GM18498 (cell line): ENCODE data around the gene PCGF3.
"Not testable (repeated sequence)": the region's sequence is repeated elsewhere in the genome, so short reads cannot be mapped to it uniquely, and the experiment has no call there.

Source experiments
- ATAC-seq: cut with Tn5 transposase; IDR thresholded peaks from one replicate; pipeline ENCODE4 v1.9.1; 2021; ENCODE audit warnings: mild to moderate bottlenecking, moderate library complexity; ENCODE audit not compliant: unreplicated experiment

The PCGF3 gene

DNA sequence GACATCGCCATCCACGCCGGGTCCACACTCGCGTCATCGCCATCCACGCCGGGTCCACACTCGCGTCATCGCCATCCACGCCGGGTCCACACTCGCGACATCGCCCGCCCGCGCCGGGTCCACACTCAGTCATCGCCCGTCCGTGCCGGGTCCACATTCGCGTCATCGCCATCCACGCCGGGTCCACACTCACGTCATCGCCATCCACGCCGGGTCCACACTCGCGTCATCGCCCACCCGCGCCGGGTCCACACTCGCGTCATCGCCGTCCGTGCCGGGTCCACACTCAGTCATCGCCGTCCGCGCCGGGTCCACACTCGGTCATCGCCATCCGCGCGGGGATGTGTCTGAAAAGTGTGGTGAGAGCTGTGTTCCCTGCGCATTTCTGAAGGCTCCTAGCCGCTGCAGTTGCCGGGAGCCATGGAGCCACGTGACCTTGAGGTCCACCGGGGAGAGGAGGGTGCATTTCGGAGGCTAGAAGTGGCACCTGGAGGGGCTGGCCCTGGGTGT, 17.3 kb downstream of the PCGF3 start:
- no peak for ATAC-seq

DNA sequence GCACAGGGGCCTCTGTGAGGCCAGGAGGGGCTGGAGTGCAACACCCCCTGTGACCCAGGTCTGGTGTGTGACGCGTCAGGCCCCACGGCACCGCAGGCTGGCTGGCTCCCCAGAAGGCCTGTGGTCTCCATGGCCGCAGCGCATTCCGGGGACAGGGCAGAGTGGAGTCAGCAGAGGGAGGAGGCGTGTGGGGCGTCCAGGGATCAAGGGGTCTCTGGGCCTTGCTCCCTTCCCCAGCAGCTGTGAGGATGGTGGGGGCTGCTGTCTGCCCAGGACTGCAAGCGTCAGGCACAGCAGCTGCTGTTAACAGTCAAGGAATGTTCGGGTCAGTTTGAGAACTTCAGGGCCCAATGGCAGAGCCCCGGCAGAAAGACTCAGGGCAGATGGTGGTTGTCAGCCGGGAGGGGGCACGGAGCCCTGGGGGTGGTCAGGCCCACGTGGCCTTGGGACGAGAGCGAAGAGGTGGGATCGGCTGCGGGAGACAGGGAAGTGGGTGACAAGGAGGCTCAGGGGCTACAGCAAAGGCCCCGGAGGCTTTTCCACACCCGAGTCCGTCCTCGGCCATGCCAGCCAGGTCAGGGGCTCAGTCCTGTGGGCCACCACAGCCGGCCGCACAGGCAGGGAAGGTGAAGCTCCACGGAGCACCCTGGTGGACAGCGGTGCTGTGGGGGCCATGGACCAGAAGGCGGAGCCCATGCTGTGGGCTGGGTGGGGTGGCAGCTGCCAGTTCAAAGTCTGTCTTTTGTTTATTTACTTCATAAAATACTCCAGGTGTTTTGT, 18.3 kb downstream of the PCGF3 start:
- no peak for ATAC-seq

DNA sequence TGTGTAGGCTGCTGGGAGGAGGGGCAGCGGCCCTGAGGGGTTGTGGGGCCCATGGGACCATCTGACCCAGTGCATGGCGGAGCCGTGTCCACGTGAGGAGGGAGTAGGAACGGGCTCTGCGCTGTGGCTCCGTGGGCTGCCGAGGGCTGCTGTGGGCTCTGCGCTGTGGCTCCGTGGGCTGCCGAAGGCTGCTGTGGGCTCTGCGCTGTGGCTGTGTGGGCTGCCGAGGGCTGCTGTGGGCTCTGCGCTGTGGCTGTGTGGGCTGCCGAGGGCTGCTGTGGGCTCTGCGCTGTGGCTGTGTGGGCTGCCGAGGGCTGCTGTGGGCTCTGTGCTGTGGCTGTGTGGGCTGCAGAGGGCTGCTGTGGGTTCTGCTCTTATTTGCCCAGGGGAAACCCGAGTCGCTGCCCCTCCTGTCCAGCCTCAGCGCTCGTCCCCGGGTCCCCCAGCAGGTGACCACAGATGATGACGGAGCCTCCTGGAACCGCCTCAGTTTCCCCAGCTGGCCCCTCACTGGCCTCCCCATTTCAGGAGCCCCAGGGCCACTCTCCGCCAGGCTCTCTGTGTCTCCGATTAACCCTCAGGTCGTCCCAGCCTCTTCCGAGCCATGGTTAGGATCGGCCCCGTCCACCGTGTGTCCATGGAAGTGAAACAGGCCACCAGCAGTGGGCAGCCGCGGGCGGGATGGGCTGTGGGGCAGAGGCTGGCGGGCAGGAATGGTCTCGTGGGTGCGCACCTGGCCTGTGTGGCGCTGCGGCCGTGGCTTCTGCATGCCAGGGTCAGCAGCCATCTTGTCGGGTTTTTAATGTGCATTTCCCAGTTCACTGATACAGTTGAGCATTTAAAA, 20.0 kb downstream of the PCGF3 start:
- no peak for ATAC-seq

DNA sequence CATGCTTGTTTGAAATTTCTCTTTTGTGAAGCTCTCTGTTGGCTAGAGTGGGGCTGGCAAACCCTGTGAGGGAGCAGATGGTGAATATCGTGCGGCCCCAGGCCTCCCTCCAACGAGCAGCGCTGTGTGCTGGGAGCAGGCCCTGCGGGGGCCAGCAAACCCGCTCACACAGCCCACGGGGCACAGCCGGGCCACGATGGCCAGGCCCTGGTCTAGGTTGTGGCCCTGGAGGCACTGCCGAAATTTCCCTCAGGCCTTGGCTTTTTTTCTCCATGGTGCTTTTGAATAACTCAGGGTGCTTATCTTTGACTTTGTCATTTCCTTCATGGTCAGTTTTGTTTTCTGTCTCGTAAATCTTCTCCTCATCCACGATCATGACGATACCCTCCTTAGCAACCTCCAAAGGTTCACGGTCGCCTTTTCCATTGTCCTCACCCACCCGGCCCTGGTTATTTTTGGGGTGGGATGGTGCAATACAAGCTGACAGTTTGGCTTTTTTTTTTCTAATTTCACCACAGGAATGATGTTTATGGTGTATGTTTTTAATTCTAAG, 20.7 kb downstream of the PCGF3 start:
- no peak for ATAC-seq

DNA sequence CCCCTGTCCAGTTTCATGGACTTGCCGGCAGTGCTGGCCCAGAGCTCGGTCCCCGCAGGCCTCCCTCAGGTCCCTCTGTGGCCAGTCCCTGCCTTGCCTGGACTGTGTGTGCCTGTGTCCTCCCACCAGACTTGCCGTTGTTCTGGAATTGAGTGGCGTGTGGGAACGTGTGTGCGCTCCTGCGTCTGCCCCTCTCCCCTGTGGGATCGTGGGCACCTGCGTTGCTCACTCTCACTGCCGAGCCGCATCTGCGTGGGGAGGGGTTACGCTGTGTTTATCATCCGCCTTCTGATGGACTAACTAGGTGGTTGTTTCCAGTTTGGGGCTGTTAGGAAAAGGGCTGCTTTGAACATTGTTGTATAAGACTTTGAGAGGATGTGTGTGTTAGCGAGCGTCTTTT, 21.2 kb downstream of the PCGF3 start:
- ATAC-seq: no peak

DNA sequence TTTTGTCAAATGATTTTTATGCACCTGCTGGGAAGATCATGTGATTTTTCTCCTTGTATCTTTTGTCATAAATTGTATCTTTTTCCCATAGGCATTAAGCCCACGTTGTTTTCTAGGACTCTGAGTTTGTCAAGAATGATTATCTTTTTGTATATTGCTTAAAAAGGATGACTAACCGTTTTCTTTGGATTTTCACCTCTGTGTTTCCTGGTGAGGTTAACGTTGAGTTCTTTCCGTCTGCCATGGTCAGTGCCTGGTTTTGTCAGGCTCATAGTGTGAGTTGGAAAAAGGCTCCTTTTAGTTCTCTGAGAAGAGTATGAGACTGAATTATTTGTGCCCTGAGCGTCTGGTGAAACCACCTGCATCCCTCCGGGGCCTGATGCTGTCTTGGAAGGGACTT, 21.9 kb downstream of the PCGF3 start:
- no peak for ATAC-seq

DNA sequence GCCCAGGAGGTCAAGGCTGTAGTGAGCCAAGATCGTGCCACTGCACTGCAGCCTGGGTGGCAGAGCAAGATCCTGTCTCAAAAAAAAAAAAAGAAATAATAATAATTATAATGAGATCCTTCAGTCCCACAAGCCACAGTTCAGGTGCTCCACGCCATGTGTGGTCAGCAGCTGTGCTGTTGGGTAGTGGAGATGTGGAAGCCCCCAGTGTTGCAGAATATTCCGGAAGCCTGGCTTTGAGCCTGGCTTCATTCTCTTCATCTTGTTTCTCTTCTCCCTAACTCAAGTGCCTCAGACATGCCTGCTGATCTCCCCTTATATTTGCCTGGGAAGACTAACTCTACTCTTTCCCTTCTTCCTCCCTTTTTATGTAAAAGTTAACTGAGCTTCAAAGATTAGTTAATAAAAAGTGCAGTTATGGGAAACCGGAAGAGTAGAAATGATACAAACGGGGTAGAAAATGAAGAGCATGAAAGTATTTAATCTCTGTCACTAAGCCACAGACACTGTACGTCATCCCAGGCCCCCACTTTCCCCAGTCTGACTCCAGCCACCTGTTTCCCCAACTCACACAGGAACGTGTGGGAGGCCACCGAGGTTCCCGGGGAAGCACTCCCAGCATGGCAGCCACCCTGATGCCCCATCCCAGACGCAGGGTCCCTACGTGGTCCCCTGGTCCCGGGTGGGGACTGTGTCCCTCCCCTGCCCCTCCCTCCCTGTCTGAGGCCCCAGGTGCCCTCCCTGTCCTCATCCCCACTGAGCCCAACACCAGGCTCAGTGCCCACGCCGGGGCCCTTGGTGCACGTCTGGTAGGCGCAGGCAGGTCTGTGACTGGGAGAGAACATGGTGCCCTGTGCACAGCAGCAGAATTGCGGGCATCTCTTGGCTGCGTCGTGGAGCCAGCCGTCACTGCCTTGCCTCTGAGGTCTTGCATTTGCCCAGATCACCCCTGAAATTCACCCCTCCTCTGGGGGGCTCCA, 24.0 kb downstream of the PCGF3 start:
- no peak for ATAC-seq

DNA sequence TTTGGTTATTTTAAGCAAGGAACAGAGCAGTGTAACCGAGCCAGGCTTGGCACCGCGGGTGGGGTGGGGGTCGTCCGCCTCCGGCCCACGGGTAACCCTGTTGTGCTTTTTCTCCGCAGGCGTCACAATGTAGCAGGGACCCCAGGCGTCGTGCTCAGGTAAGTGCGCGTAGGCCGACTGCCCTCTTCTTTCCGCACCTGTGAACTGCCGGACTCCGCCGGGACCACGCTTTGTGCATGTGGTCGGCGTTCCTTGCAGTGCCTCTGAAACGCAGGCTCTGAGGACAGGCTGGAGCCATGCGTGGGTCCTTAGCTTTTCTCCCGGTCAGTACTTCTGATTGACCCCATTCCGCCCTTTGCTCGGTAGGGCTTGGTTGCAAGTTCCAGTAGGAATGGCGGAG, 24.9 kb downstream of the PCGF3 start:
- ATAC-seq: no peak

DNA sequence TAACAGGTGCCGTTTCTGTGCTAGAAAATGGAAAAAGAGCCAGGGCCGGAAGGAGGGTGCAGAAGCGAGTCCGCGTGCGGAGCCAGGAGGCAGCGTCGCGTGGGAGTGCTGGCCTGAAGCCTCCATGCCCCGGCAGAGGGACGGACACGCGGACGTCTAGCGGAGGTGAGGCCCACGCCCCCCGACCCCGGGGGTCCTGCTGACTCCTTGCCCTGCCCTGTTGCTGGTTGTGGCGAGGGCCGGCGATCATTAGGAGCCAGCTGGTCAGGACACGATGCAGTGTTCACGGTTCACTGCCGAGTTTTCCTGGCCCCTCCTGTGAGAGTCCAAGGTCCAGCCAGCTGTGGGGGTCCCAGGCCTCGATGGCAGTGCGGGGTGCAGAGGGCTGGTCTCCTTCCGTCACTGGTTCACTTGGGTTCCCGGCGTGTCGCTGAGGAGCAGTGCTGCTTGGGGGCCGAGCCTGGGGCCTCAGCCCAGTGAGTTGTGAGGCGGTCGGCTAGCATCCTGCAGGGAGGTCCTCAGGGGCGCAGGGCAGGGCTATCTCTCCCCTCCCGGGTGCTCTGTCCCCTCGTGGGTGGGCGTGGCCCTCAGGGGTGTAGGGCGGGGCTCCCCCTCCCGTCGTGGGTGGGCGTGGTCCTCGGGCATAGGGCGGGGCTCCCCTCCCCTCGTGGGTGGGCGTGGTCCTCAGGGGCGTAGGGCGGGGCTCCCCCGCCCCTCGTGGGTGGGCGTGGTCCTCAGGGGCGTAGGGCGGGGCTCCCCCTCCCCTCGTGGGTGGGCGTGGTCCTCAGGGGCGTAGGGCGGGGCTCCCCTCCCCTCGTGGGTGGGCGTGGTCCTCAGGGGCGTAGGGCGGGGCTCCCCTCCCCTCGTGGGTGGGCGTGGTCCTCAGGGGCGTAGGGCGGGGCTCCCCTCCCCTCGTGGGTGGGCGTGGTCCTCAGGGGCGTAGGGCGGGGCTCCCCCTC, 25.6 kb downstream of the PCGF3 start:
- ATAC-seq: not testable (repeated sequence)

DNA sequence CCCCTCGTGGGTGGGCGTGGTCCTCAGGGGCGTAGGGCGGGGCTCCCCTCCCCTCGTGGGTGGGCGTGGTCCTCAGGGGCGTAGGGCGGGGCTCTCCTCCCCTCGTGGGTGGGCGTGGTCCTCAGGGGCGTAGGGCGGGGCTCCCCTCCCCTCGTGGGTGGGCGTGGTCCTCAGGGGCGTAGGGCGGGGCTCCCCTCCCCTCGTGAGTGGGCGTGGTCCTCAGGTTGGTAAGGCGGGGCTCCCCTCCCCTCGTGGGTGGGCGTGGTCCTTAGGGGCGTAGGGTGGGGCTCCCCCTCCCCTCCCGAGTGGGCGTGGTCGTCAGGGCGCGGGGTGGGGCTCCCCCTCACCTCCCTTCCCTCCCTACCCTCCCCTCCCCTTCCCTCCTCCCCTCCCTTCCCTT, 26.3 kb downstream of the PCGF3 start:
- ATAC-seq: not testable (repeated sequence)

DNA sequence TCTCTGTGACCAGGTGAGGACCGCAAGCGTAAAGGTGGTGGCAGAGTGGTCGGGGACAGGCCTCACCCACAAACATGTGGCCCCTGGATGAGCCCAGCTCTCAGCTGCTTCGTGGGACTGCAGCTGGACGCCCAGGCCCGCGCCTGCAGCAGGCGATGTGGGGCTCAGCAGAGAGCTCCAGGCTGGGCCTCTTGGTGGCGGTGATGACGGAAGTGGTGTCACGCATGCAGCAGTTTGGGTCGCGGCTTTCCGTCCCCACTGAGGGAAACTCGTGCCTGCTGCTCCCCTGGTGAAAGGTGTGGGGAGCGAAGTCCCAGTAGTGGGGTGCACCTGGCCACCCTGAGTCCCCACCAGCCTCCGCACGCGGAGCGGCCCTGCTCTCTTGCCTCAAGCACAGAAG, 26.9 kb downstream of the PCGF3 start:
- ATAC-seq: no peak

DNA sequence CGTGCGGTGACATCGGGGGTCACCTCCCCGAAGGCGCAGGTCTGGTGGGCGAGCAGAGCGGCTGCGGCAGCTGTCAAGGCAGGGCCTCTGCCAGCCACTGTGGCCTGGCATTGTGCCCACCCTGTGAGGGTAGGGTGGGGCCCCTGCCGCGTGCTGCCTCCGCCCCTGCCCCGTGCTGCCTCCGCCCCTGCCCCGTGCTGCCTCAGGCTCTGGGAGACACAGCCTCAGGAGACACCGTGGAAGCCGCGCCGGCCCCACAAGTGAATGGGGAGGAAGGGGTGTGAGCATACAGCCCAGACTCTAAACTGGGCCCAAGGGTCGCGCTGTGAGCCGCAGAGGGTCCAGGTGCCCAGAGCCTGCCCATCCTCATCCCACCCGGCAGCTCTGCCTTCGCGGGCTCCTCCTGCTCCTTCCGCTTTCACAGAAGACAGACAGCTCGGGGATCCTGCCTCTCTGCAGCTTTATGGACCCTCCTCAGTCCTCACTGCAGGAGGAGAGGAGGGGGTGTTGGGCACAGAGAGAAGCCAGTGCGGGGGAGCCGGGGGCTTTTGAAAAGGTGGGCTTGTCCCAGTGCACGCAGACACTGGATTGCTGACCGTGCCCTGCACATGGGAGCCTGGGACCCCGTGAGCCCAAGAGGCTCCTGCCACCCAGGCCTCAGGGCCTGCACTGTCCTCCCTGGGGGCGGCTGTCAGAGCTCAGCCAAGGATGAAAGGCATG, 27.4 kb downstream of the PCGF3 start:
- no peak for ATAC-seq

DNA sequence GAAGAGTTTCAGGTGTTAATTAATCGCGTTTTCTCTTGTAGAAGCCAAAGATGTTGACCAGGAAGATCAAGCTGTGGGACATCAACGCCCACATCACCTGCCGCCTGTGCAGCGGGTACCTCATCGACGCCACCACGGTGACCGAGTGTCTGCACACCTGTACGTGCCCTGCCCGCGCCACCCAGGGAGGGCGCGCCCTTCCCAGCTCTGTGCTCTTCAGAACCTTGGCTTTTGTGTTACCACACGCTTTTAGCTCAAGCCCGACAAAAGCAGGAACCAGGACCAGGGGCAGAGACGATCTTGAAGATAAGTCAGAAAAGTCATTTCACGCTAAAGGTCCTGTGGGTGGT, 28.0 kb downstream of the PCGF3 start:
- no peak for ATAC-seq

DNA sequence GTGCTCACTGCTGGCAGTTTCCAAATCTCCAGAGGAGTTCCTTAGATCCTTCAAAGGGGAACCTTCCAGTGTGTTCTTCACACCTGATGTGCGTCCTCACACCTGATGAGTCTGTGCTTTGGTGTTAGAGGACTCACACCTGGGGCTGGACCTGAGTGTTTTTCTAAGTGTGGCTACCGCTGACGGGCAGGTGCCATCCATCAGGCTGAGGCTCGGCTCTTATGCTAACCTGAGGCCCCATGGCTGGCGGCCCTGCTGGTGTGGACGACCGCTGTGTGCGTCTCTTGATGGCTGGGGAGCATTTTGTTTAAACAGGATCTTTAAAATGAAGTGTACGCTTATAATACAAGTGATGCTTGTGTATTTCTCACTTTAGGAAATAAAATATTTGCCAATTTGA, 28.4 kb downstream of the PCGF3 start:
- no peak for ATAC-seq

DNA sequence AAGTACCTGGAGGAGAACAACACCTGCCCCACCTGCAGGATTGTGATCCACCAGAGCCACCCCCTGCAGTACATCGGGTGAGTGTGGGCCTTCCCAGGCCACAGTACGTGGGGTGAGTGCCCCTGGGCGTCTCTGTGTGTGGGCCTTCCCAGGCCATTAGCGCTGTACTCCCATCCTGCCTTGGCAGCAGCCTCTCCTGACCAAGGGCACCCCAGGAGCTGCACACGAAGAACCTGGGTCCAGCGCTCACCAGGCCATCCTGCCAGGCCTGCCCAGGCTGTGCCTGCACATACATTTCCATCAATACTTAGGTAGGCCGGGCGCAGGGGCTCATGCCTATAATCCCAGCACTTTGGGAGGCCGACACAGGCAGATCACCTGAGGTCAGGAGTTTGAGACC, 29.3 kb downstream of the PCGF3 start:
- no peak for ATAC-seq

DNA sequence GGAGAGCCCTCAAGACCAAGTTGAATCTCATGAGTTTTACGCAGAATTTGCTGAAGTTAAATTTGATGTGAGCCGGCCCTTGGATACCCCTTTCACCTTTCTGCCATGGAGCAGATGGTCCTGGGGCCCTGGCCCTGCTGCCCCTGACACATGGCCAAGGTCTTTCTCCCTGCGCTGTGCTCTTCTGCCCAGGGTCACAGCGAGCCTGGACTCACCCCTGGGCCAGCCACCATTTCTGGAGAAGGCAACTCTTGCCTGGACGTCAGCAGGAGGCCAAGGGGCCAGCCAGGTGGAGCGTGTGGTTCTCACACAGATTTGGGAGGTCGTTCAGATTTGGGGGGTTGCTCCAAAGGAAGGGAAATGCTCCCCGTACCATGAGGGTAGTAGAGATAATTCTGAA, 30.0 kb downstream of the PCGF3 start:
- no peak for ATAC-seq

DNA sequence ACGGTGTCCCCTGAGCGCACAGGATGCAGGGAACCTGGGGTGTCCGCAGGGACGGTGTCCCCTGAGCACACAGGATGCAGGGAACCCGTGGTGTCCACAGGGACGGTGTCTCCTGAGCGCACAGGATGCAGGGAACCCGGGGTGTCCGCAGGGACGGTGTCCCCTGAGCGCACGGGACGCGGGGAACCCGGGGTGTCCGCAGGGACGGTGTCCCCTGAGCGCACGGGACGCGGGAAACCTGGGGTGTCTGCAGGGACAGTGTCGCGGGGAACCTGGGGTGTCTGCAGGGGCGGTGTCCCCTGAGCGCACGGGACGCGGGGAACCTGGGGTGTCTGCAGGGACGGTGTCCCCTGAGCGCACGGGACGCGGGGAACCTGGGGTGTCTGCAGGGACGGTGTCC, 30.9 kb downstream of the PCGF3 start:
- not testable (repeated sequence) for ATAC-seq

DNA sequence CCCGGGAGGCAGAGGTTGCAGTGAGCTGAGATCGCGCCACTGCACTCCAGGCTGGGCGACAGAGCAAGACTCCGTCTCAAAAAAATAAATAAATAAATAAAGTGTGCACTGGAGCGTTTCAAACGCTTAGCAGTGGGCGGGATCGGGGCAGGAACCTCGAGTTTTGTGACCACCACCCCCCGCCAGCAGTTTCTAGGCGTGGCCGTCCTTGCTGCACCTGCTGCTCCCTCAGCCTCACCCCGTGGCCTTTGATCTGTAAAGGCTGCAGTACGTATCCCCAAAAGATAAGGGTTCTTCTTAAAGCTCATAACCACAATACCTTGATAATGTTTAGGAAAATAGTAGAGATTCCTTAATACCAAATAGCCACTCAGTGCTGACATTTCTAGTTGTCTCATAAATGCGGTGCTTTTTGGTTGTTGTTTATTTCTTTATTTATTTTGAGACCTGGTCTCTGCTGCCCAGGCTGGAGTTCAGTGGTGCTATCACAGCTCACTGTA, 33.2 kb downstream of the PCGF3 start:
- ATAC-seq: no peak

DNA sequence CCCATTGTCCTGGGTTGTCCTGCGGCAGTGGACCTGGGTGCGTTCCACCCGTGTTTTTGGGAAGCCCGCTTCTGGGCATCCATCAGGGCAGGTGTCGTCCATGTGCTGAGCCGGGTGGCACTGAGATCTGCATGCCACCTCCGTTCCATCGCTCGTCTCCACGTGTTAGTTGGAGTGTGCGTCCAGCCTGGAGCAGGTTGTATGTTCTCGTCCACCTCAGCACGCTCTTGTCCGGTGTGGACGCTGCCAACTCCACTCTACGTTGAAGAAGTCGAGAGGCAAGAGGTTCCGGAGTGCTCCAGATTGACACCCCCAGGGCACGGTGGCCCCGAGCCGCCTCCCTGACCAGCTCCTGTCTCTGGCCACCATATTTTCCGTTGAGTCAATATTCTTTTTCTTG, 33.9 kb downstream of the PCGF3 start:
- no peak for ATAC-seq
